Measurements from ENCODE around the gene ZNF417. TPM values are rescaled to one million over a fixed set of nuclear protein-coding genes. Genes with fewer than 3 reads are reported as not detected.

ZNF417 gene
- total and polyA plus RNA-seq, 2 donors (not counting 1 experiment from before 2014, with no cell fraction given) = 8.9 to 52.6 TPM

DNA sequence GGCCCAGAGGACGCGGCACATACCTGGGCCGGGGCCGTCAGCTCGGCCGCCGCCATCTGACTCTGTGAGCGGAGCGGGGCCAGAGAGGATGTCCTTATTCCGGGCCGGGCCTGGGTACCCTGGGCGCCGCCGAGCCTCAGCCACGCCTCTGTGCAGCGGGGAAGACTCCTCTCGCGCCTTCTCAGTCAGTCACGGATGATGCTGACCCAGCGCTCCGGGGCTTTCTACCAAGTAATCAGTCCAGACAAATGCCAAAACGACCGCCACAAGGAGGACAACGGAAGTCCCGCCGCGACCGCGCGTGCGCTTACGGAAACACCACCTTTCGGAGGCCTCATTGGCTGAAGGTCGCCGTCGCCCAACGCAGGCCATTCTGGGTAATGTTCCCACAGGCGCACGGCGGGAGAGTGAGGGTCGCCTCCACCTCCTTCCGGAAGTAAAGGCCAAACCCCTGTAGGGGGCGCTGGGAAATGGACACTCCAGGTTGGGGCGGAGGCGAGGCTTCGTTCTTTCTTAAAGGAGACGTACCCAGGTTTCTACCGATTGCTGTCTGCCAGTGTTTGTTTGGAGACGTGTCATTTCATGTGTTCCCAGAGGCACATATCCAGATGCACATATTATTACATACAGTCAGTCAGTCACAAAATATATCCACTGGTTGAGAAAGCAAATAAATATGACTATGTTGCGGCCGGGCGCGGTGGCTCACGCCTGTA is 31.2 kb upstream of the ZNF417 start, which contains the start of gene ZNF256:
ZNF256 (minus strand) TSS at position 288 of the 716 bp plus-strand sequence; CDS start at position 56, 232 bp downstream.
- H3K4me3 ChIP-seq (ENCODE audit: control extremely low read depth in 1 of 5, extremely low read depth in 1 of 5, insufficient read depth in 1 of 5, low read depth in 2 of 5, low read length in 4 of 5) = peak within 1 kb of the TSS; percentile 71 to 90 (median 87)
- H3K36me3 ChIP-seq (replicated peaks in 1 of 2; ENCODE audit: control extremely low read depth in 1 of 2, control insufficient read depth in 1 of 2, extremely low read depth in 1 of 2, insufficient read depth in 2 of 2, low read length in 1 of 2) = peaks cover 4 to 18% of the 10 kb centered on the region in 2 experiments
- H3K9me3 ChIP-seq (ENCODE audit: control extremely low read depth in 1 of 3, control insufficient read depth in 2 of 3, insufficient read depth in 1 of 3, low read length in 2 of 3) = peaks cover 4 to 69% (median 20%) of the 10 kb centered on the region in 3 donors
- intact Hi-C loops (cut with micrococcal nuclease) = loop anchor here (1.0 to 5.0 kb wide), 9 partner anchors 12 to 584 kb away; partner anchors contain the start of genes TRAPPC2B, ZNF417, ZNF418 and ZNF419
- H3K4me1 ChIP-seq (ENCODE audit: control insufficient read depth in 2 of 2, insufficient read depth in 2 of 2, low read length in 2 of 2) = peaks cover 16 to 27% of the 10 kb centered on the region in 2 donors
- H3K9ac ChIP-seq (ENCODE audit: low read length) = peak within 1 kb of the TSS; percentile 90
- ATAC-seq (ENCODE audit: low read depth) (peak; percentile 99), DNase-seq (peak; percentile 95)
- Mint-ChIP-seq H3K4me1 (peaks cover 36% of the 10 kb centered on the region), H3K4me3 (peak within 1 kb of the TSS; percentile 96), H3K27me3 (peaks cover 6% of the 10 kb centered on the region), H3K9me3 (ENCODE audit: insufficient read depth) (peaks cover 20% of the 10 kb centered on the region), H3K27ac (peak within 1 kb of the TSS; percentile 89)
- 1% methylated on average over 44 of the region's 54 CpGs for WGBS (ENCODE audit: insufficient coverage)
- TF ChIP-seq, protein P1, sequence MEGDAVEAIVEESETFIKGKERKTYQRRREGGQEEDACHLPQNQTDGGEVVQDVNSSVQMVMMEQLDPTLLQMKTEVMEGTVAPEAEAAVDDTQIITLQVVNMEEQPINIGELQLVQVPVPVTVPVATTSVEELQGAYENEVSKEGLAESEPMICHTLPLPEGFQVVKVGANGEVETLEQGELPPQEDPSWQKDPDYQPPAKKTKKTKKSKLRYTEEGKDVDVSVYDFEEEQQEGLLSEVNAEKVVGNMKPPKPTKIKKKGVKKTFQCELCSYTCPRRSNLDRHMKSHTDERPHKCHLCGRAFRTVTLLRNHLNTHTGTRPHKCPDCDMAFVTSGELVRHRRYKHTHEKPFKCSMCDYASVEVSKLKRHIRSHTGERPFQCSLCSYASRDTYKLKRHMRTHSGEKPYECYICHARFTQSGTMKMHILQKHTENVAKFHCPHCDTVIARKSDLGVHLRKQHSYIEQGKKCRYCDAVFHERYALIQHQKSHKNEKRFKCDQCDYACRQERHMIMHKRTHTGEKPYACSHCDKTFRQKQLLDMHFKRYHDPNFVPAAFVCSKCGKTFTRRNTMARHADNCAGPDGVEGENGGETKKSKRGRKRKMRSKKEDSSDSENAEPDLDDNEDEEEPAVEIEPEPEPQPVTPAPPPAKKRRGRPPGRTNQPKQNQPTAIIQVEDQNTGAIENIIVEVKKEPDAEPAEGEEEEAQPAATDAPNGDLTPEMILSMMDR (IDR thresholded peaks at IDR 0.05) = peak; percentile 61
- TF ChIP-seq EZH2 (IDR thresholded peaks at IDR 0.05; ENCODE audit: borderline replicate concordance, insufficient read depth, low read depth, low read length, poor library complexity, severe bottlenecking) = no peak
- H2AFZ ChIP-seq (ENCODE audit: insufficient read depth, low read depth, low read length, poor library complexity, severe bottlenecking) = peak within 1 kb of the TSS; percentile 78
- ChIA-PET POLR2A (interaction anchor here (0.5 kb wide), 1 partner anchor 518 kb away, joined by 6 read pairs; no protein-coding TSS in a partner anchor), CTCF (interaction anchor here (0.6 kb wide), 1 partner anchor 239 kb away, joined by 4 read pairs; the partner anchor contains the start of gene ZNF154)
- peaks cover 15% of the 10 kb centered on the region for H4K20me1 ChIP-seq (ENCODE audit: control insufficient read depth, insufficient read depth, low read length, poor library complexity, severe bottlenecking)
- H3K27me3 ChIP-seq (replicated peaks in 1 of 4; ENCODE audit: control extremely low read depth in 1 of 4, control insufficient read depth in 3 of 4, insufficient read depth in 4 of 4, low read length in 3 of 4) = peaks cover 0 to 6% (median 0%) of the 10 kb centered on the region in 4 experiments
- peaks cover 56% of the 10 kb centered on the region for H3K79me2 ChIP-seq (ENCODE audit: control insufficient read depth, insufficient read depth, low read length)
- H3K27ac ChIP-seq (ENCODE audit: low read length in 2 of 2) = peak within 1 kb of the TSS; percentile 77 to 89
- H3K4me2 ChIP-seq (replicated peaks; ENCODE audit: low read depth, low read length, poor library complexity, severe bottlenecking) = peak within 1 kb of the TSS; percentile 95
